Neural cell (in vitro differentiated cells): ENCODE data around the gene SALL2. TPM values are rescaled to one million over a fixed set of nuclear protein-coding genes. Genes with fewer than 3 reads are reported as not detected.
A peak's percentile ranks its signal among the peaks of the same experiment; 100 is the strongest.

Experiments used
- H2AFZ ChIP-seq: fragments of 200-600, 300-800 bp; sonication (generic), shearing (Covaris generic); 2 replicates; pipeline ENCODE4 v1.6.0; 2014; ENCODE audit warnings: low read depth, mild to moderate bottlenecking, antibody characterized with exemption, low read length, moderate library complexity
- H3F3A ChIP-seq: fragments of 200-600 bp; shearing (Covaris generic); 2 replicates; pipeline ENCODE4 v1.6.1; 2016; ENCODE audit warnings: mild to moderate bottlenecking, moderate library complexity, mixed read lengths, antibody characterized with exemption, low read length; ENCODE audit not compliant: insufficient read depth, poor library complexity, severe bottlenecking
- H3K27ac ChIP-seq: fragments of 200-600, 300-800 bp; sonication (generic), shearing (Covaris generic); 2 replicates; pipeline ENCODE4 v1.5.1; 2014; ENCODE audit warnings: mild to moderate bottlenecking, low read length, moderate library complexity
- H3K27me3 ChIP-seq: fragments of 300-800, 200-600 bp; sonication (generic), shearing (Covaris generic); 2 replicates; pipeline ENCODE4 v1.6.0; 2014; ENCODE audit warnings: mild to moderate bottlenecking, low read depth, low read length, moderate library complexity; ENCODE audit not compliant: insufficient read depth
- H3K36me3 ChIP-seq: fragments of 300-800, 200-600 bp; sonication (generic), shearing (Covaris generic); 2 replicates; pipeline ENCODE4 v1.5.1; 2014; ENCODE audit warnings: mild to moderate bottlenecking, antibody characterized with exemption, low read length, moderate library complexity; ENCODE audit not compliant: insufficient read depth
- H3K4me2 ChIP-seq: fragments of 300-800, 200-600 bp; sonication (generic), shearing (Covaris generic); 2 replicates; pipeline ENCODE4 v1.6.0; 2014; ENCODE audit warnings: mild to moderate bottlenecking, low read length
- H3K4me3 ChIP-seq: fragments of 300-800, 200-600 bp; sonication (generic), shearing (Covaris generic); 2 replicates; pipeline ENCODE4 v1.5.1; 2014; ENCODE audit warnings: mild to moderate bottlenecking, low read length, moderate library complexity
- H3K79me2 ChIP-seq: fragments of 200-600 bp; shearing (Covaris generic); replicated peaks from 2 replicates; pipeline ENCODE4 v1.6.0; 2014; ENCODE audit warnings: mild to moderate bottlenecking, low read length, moderate library complexity; ENCODE audit not compliant: insufficient read depth
- H3K9ac ChIP-seq: fragments of 300-800, 200-600 bp; sonication (generic), shearing (Covaris generic); 2 replicates; pipeline ENCODE4 v1.6.1; 2016; ENCODE audit warnings: mild to moderate bottlenecking, low read length, mixed read lengths
- H3K9me2 ChIP-seq: fragments of 200-600 bp; shearing (Covaris generic); 2 replicates; pipeline ENCODE4 v1.6.1; 2016; ENCODE audit warnings: mild to moderate bottlenecking, low read length, mixed read lengths; ENCODE audit not compliant: insufficient read depth
- H3K9me3 ChIP-seq: fragments of 200-600, 300-800 bp; sonication (generic), shearing (Covaris generic); 2 replicates; pipeline ENCODE4 v1.6.1; 2016; ENCODE audit warnings: mild to moderate bottlenecking, mixed run types, low read length, moderate library complexity, mixed read lengths
- H4K20me1 ChIP-seq: fragments of 200-600 bp; shearing (Covaris generic); 2 replicates; pipeline ENCODE4 v1.6.1; 2016; ENCODE audit warnings: mild to moderate bottlenecking, mixed run types; ENCODE audit not compliant: insufficient read depth
- CTCF ChIP-seq: fragments of 450-650 bp; IDR thresholded peaks from 2 replicates; pipeline ENCODE4 v1.5.1; 2014; ENCODE audit warnings: antibody characterized with exemption, mild to moderate bottlenecking, moderate library complexity; ENCODE audit not compliant: poor library complexity, severe bottlenecking
- EP300 ChIP-seq: fragments of 450-650 bp; conservative IDR thresholded peaks from 2 replicates; pipeline ENCODE4 v1.6.1; 2014; ENCODE audit warnings: antibody characterized with exemption, mild to moderate bottlenecking, moderate library complexity; ENCODE audit not compliant: poor library complexity, severe bottlenecking
- EZH2 ChIP-seq: fragments of 200-600, 300-800 bp; shearing (Covaris generic), sonication (generic); IDR thresholded peaks from 2 replicates; pipeline ENCODE4 v1.6.1; 2014; ENCODE audit warnings: antibody characterized with exemption, low read length, borderline replicate concordance, mild to moderate bottlenecking; ENCODE audit not compliant: insufficient read depth, poor library complexity, severe bottlenecking
- MXI1 ChIP-seq: fragments of 450-650 bp; conservative IDR thresholded peaks from 2 replicates; pipeline ENCODE4 v1.6.1; 2014; ENCODE audit warnings: antibody characterized with exemption, mild to moderate bottlenecking; ENCODE audit not compliant: poor library complexity, severe bottlenecking
- POLR2AphosphoS5 ChIP-seq: IDR thresholded peaks from 2 replicates; pipeline ENCODE4 v1.6.1; 2012
- RAD21 ChIP-seq: fragments of 450-650 bp; conservative IDR thresholded peaks from 2 replicates; pipeline ENCODE4 v1.6.1; 2014; ENCODE audit warnings: antibody characterized with exemption, mild to moderate bottlenecking, moderate library complexity
- REST ChIP-seq: IDR thresholded peaks from 2 replicates; pipeline ENCODE4 v1.6.1; 2012; ENCODE audit warnings: borderline replicate concordance
- SMC3 ChIP-seq: fragments of 450-650 bp; conservative IDR thresholded peaks from 2 replicates; pipeline ENCODE4 v1.6.1; 2014; ENCODE audit warnings: antibody characterized with exemption, mild to moderate bottlenecking, moderate library complexity; ENCODE audit not compliant: poor library complexity
- TAF1 ChIP-seq: IDR thresholded peaks from 2 replicates; pipeline ENCODE4 v1.6.1; 2012; ENCODE audit warnings: low read depth
- polyA plus RNA-seq: library from polyadenylated mRNA; depleted of rRNA; stranded (reverse); fragments of >200 nt; gene quantifications from 2 replicates; pipeline ENCODE4 v1.2.3, GENCODE V29; 2014

SALL2 gene
- polyA plus RNA-seq, 1 donor from 2014 or later = 23.6 TPM

- no peaks in the 10 kb centered on the region for H3K9me2 ChIP-seq
- H4K20me1 ChIP-seq = no peaks in the 10 kb centered on the region
- H3K9me3 ChIP-seq = no peaks in the 10 kb centered on the region
- H3F3A ChIP-seq = peaks cover 3% of the 10 kb centered on the region
- H3K36me3 ChIP-seq = peaks cover 6% of the 10 kb centered on the region
- H3K27me3 ChIP-seq = no peaks in the 10 kb centered on the region
- no peak overlapping the region for H3K4me3 ChIP-seq
- no peak overlapping the region for H3K4me2 ChIP-seq
- H3K9ac ChIP-seq = no peak overlapping the region
- TF ChIP-seq CTCF (no peak), TAF1 (no peak), SMC3 (no peak), REST (no peak)
- H3K79me2 ChIP-seq = peaks cover 62% of the 10 kb centered on the region
- no peak overlapping the region for H2AFZ ChIP-seq
- H3K27ac ChIP-seq = no peak overlapping the region
Observed at GRCh38 chr14:21528381-21529348, 2.5 kb upstream of the SALL2 start.

GRCh38 chr14:21527318-21527679 lies 1.2 kb upstream of the SALL2 start:
- Histone ChIP-seq H3K27me3 (no peaks in the 10 kb centered on the region), H2AFZ (peak overlapping the region; percentile 75), H3K36me3 (peaks cover 12% of the 10 kb centered on the region), H4K20me1 (no peaks in the 10 kb centered on the region), H3F3A (peaks cover 3% of the 10 kb centered on the region), H3K9me3 (no peaks in the 10 kb centered on the region), H3K4me2 (peak overlapping the region; percentile 74), H3K9ac (peak overlapping the region; percentile 98), H3K9me2 (no peaks in the 10 kb centered on the region), H3K27ac (peak overlapping the region; percentile 96), H3K4me3 (peak overlapping the region; percentile 88), H3K79me2 (peaks cover 54% of the 10 kb centered on the region)
- no peak for TF ChIP-seq EP300
- no peak for TF ChIP-seq MXI1
- TF ChIP-seq SMC3 = no peak
- TF ChIP-seq CTCF = no peak
- TF ChIP-seq TAF1 = no peak
- no peak for TF ChIP-seq REST
- TF ChIP-seq RAD21 = no peak
- TF ChIP-seq EZH2 = no peak
- no peak for TF ChIP-seq POLR2AphosphoS5
